Prostate gland (tissue), 2 donors: ENCODE data around the gene SMG6. TPM values are rescaled to one million over a fixed set of nuclear protein-coding genes. Genes with fewer than 3 reads are reported as not detected.

Source experiments
- DNase-seq: peaks from one replicate; pipeline ENCODE4 v3.0.0-alpha.2; 2019; ENCODE audit warnings: low spot score
- H3K27ac ChIP-seq, 2 donors: fragments of 200-600 bp; sonication (generic); 2 replicates each; pipeline ENCODE4 v1.5.1; 2017 to 2019
- H3K27me3 ChIP-seq: fragments of 200-600 bp; sonication (generic); replicated peaks from 2 replicates; pipeline ENCODE4 v1.5.1; 2019; ENCODE audit not compliant: insufficient read depth
- H3K36me3 ChIP-seq, 2 donors: fragments of 200-600 bp; sonication (generic); 1 replicate in 1 of 2; 2 replicates in 1 of 2; pipeline versions ENCODE4 v1.5.1 to v1.8.1; 2017 to 2019
- H3K4me1 ChIP-seq: fragments of 200-600 bp; sonication (generic); replicated peaks from 2 replicates; pipeline ENCODE4 v1.5.1; 2019
- H3K4me3 ChIP-seq, 2 donors: fragments of 200-600 bp; sonication (generic); 2 replicates each; pipeline ENCODE4 v1.5.1; 2017 to 2019
- H3K9me3 ChIP-seq: fragments of 200-600 bp; sonication (generic); 2 replicates; pipeline ENCODE4 v1.5.1; 2017
- CTCF ChIP-seq, 4 experiments: fragments of 200-600 bp in 2 of 4; fragments of 450-650 bp in 2 of 4; sonication (generic) in 2 of 4; IDR thresholded peaks; 1 replicate in 3 of 4; 2 replicates in 1 of 4; pipeline ENCODE4 v1.5.1; 2016 to 2019; ENCODE audit warnings: antibody characterized with exemption in 4 of 4, mild to moderate bottlenecking in 2 of 4, moderate library complexity in 2 of 4
- POLR2A ChIP-seq: fragments of 450-650 bp; IDR thresholded peaks from one replicate; pipeline ENCODE4 v1.6.1; 2016; ENCODE audit warnings: antibody characterized with exemption, mild to moderate bottlenecking
- POLR2AphosphoS5 ChIP-seq: sonication (generic); formaldehyde crosslinking; IDR thresholded peaks from one replicate; pipeline ENCODE4 v1.6.1; 2017; ENCODE audit warnings: antibody characterized with exemption
- WGBS: methylation state at CpG from one replicate; pipeline ENCODE4 v1.1.5; 2018; 5-methylcytosine and 5-hydroxymethylcytosine counted together
- intact Hi-C: fragments of 100-400 bp; cut with DNase I; formaldehyde crosslinking; loops from one replicate; pipeline ENCODE4 v1.14.2; 2022
- total RNA-seq, 2 donors: library from RNA; depleted of rRNA; stranded (reverse); fragments of >200 nt; gene quantifications; one replicate each; pipeline ENCODE4 v1.1.0, GENCODE V29; 2016

The SMG6 gene
- total RNA-seq, 2 donors from 2014 or later, result 23.8 to 56.0 TPM

GRCh38 chr17:2222301-2222700, 81.3 kb downstream of the SMG6 start:
- Histone ChIP-seq H3K27me3 (no peaks in the 10 kb centered on the region), H3K27ac (peak overlapping the region in 1 of 2 donors; percentile 5), H3K4me1 (no peaks in the 10 kb centered on the region), H3K36me3 (no peaks in the 10 kb centered on the region), H3K9me3 (no peaks in the 10 kb centered on the region), H3K4me3 (no peak overlapping the region)
- WGBS, result 63% methylated on average over 5 of the region's 5 CpGs
- no peak for DNase-seq
- intact Hi-C loops, result no loop called here
- TF ChIP-seq CTCF (IDR thresholded peaks at IDR 0.05) (no peak), POLR2A (no peak), POLR2AphosphoS5 (no peak)

- 89% methylated on average over 8 of the region's 8 CpGs for WGBS
- H3K36me3 ChIP-seq, result no peaks in the 10 kb centered on the region
- H3K4me1 ChIP-seq, result peaks cover 7% of the 10 kb centered on the region
- TF ChIP-seq POLR2AphosphoS5 (no peak), POLR2A (no peak), CTCF (IDR thresholded peaks at IDR 0.05) (no peak)
- H3K27me3 ChIP-seq, result no peaks in the 10 kb centered on the region
- intact Hi-C loops, result no loop called here
- H3K4me3 ChIP-seq, result no peak overlapping the region
- no peak overlapping the region for H3K27ac ChIP-seq
- no peak for DNase-seq
- H3K9me3 ChIP-seq, result no peaks in the 10 kb centered on the region
Measured at GRCh38 chr17:2218426-2218825, 85.2 kb downstream of the SMG6 start.

GRCh38 chr17:2215616-2216364, 87.8 kb downstream of the SMG6 start:
- H3K36me3 ChIP-seq, result no peaks in the 10 kb centered on the region

GRCh38 chr17:2214929-2215615, 88.5 kb downstream of the SMG6 start:
- 36% methylated on average over 11 of the region's 11 CpGs for WGBS
- H3K4me1 ChIP-seq, result peaks cover 13% of the 10 kb centered on the region
- intact Hi-C loops, result loop anchor here (2.0 to 5.0 kb wide), 2 partner anchors 42 to 93 kb away; no protein-coding TSS in a partner anchor

More at GRCh38 chr17:2215616-2216364, 87.8 kb downstream of the SMG6 start:
- TF ChIP-seq CTCF (IDR thresholded peaks at IDR 0.05) (no peak), POLR2AphosphoS5 (peak; percentile 9)
- WGBS, result 16% methylated on average over 18 of the region's 18 CpGs
- Histone ChIP-seq H3K27ac (peak overlapping the region; percentile 65 to 75), H3K9me3 (no peaks in the 10 kb centered on the region), H3K27me3 (no peaks in the 10 kb centered on the region), H3K4me3 (no peak overlapping the region), H3K4me1 (peaks cover 13% of the 10 kb centered on the region)
- intact Hi-C loops, result loop anchor here (2.0 kb wide), 1 partner anchor 43 kb away; no protein-coding TSS in a partner anchor
- no peak for DNase-seq

More at GRCh38 chr17:2214929-2215615, 88.5 kb downstream of the SMG6 start:
- no peak for DNase-seq
- H3K4me3 ChIP-seq, result no peak overlapping the region
- H3K9me3 ChIP-seq, result no peaks in the 10 kb centered on the region
- TF ChIP-seq POLR2A (no peak), CTCF (IDR thresholded peaks at IDR 0.05) (no peak), POLR2AphosphoS5 (peak; percentile 51)
- no peaks in the 10 kb centered on the region for H3K36me3 ChIP-seq
- H3K27ac ChIP-seq, result peak overlapping the region; percentile 65 to 75
- no peaks in the 10 kb centered on the region for H3K27me3 ChIP-seq
